Progenitor cell of endocrine pancreas (in vitro differentiated cells): Measurements from ENCODE around the gene MYO19. TPM values are rescaled to one million over a fixed set of nuclear protein-coding genes. Genes with fewer than 3 reads are reported as not detected.
"Not testable (repeated sequence)": the region's sequence is repeated elsewhere in the genome, so short reads cannot be mapped to it uniquely, and the experiment has no call there.

Experiments used
- DNase-seq: peaks from one replicate; pipeline ENCODE4 v3.0.0; 2021; ENCODE audit warnings: low spot score; ENCODE audit not compliant: unreplicated experiment
- H3K27ac Mint-ChIP-seq: 2 replicates; pipeline ENCODE4 v1.8.0; 2021; ENCODE audit warnings: mild to moderate bottlenecking, moderate library complexity, mixed read lengths
- H3K27me3 Mint-ChIP-seq: 2 replicates; pipeline ENCODE4 v1.8.0; 2021; ENCODE audit warnings: mixed read lengths
- H3K36me3 Mint-ChIP-seq: 2 replicates; pipeline ENCODE4 v1.8.0; 2022; ENCODE audit warnings: mixed read lengths; ENCODE audit not compliant: insufficient read depth
- H3K4me1 Mint-ChIP-seq: 2 replicates; pipeline ENCODE4 v1.8.0; 2021; ENCODE audit warnings: low read depth, mixed read lengths
- H3K4me3 Mint-ChIP-seq: 2 replicates; pipeline ENCODE4 v1.8.0; 2021; ENCODE audit warnings: low read depth, mild to moderate bottlenecking, moderate library complexity, mixed read lengths
- H3K9me3 Mint-ChIP-seq: 2 replicates; pipeline ENCODE4 v1.8.0; 2021; ENCODE audit warnings: low read depth, mixed read lengths
- total RNA-seq: library from RNA; stranded (reverse); gene quantifications from 2 replicates; pipeline ENCODE4 v1.2.1, GENCODE V29; 2021
- TF ChIP-seq, protein P1 (sequence below): fragments of 200-600 bp; sonication (generic); IDR thresholded peaks from one replicate; pipeline ENCODE4 v1.5.0; 2021; ENCODE audit warnings: antibody characterized with exemption, mild to moderate bottlenecking; ENCODE audit not compliant: unreplicated experiment

The MYO19 gene
- total RNA-seq, 1 donor from 2014 or later: 82.2 TPM

DNA sequence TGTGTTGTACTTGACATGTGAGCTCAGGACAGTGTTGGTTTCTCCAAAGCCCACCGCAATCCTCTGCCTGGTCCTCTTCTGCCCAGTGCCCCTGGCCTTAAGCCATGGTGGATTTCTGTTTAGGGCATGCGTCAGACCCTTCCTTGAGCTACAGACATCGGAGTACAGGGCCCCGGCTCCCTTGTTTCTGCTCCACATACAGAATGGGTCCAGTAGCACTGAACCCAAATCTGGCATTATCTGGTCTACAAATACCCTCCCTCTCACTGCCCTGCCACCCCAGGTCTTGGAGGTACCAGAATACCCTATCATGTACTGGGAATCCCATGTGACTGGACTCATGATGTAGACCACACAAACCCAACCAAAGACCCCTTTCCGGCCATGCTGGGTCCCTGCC lies 75.6 kb downstream of the MYO19 start:
- Mint-ChIP-seq H3K4me3 (no peak overlapping the region), H3K27me3 (peaks cover 41% of the 10 kb centered on the region), H3K4me1 (no peaks in the 10 kb centered on the region), H3K9me3 (no peaks in the 10 kb centered on the region), H3K27ac (no peak overlapping the region), H3K36me3 (no peaks in the 10 kb centered on the region)
- no peak for DNase-seq
- TF ChIP-seq, protein P1, sequence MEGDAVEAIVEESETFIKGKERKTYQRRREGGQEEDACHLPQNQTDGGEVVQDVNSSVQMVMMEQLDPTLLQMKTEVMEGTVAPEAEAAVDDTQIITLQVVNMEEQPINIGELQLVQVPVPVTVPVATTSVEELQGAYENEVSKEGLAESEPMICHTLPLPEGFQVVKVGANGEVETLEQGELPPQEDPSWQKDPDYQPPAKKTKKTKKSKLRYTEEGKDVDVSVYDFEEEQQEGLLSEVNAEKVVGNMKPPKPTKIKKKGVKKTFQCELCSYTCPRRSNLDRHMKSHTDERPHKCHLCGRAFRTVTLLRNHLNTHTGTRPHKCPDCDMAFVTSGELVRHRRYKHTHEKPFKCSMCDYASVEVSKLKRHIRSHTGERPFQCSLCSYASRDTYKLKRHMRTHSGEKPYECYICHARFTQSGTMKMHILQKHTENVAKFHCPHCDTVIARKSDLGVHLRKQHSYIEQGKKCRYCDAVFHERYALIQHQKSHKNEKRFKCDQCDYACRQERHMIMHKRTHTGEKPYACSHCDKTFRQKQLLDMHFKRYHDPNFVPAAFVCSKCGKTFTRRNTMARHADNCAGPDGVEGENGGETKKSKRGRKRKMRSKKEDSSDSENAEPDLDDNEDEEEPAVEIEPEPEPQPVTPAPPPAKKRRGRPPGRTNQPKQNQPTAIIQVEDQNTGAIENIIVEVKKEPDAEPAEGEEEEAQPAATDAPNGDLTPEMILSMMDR: no peak

DNA sequence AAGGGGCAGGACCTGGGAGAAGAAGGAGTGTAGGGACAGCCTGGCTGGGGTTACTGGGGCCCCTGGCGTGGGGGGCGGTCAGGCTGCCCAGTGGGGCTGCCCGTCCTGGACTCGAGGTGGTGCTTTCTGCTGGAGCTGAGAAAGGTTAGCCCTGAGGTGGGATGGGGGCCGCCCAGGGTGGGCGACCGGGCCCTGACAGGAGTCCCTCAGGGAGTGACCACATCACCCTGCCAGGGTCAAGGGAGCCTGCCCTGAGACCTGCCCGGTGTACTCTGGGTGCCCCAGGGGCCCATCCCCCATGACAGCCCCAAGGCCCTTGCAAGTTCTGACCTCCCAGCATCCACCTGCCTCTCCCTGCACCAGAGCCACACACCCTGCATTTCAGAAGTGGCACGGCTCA lies 77.0 kb downstream of the MYO19 start:
- H3K9me3 Mint-ChIP-seq, H3K27ac Mint-ChIP-seq, H3K4me3 Mint-ChIP-seq, DNase-seq, H3K4me1 Mint-ChIP-seq, H3K36me3 Mint-ChIP-seq: not testable (repeated sequence)
- peaks cover 29% of the 10 kb centered on the region for H3K27me3 Mint-ChIP-seq

DNA sequence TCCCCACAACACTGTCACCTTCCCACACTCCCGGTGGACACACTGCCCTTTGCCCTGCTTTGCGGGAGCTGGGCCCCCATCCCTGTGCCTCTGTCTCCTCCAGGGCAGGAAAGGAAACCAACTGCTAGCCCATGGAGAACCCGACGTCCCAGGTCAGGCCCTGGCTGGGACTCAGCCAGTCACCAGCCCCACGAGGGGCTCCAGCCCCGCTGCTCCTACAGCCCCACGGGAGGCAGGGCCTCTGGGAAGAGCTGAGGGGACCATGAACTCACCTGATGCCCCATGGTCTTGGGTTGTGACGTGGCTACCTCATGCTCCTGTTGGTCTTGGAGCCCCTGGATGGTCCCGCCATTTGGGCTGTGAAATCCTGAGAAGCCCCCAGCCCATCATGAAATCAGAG lies 81.8 kb downstream of the MYO19 start:
- not testable (repeated sequence) for H3K36me3 Mint-ChIP-seq, H3K27ac Mint-ChIP-seq, DNase-seq, H3K9me3 Mint-ChIP-seq, H3K4me3 Mint-ChIP-seq, H3K4me1 Mint-ChIP-seq, H3K27me3 Mint-ChIP-seq

DNA sequence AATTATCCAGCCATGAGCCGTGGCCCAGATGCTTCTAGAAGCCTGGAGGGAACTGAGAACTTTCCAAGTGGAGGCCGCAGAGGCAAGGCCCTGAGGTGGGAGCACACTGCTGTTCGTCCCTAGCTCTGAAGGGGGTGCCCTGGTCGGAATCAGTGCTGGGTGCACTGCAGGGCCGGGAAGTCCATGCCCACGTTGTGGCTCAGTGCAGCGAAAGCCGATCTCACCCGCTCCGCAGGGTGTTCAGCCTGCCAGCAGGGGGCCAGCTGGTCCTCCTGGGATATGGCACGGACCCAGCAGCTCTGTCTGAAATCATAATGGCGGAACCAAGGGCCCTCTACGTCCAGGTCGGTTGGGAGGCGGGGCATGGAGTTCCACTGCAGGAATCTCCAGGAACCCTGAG lies 84.7 kb downstream of the MYO19 start:
- not testable (repeated sequence) for H3K4me1 Mint-ChIP-seq, H3K36me3 Mint-ChIP-seq, H3K27me3 Mint-ChIP-seq, DNase-seq, H3K4me3 Mint-ChIP-seq, H3K27ac Mint-ChIP-seq, H3K9me3 Mint-ChIP-seq

Other genes starting within 250 kb of the MYO19 start
- not detected in 2 replicates for gene TBC1D3G, start 211.0 kb downstream of the MYO19 start, total RNA-seq
- not detected in 2 replicates for gene TBC1D3H, start 146.4 kb downstream of the MYO19 start, total RNA-seq
- gene ZNHIT3, start 48.2 kb downstream of the MYO19 start, total RNA-seq: 43.9 and 49.1 TPM in 2 replicates
- gene PIGW, start 119 bp upstream of the MYO19 start, total RNA-seq: 7.3 and 8.7 TPM in 2 replicates
- gene GGNBP2, start 10.1 kb upstream of the MYO19 start, total RNA-seq: 74.2 and 75.3 TPM in 2 replicates
- 12.0 and 15.7 TPM in 2 replicates for gene DHRS11, start 57.0 kb upstream of the MYO19 start, total RNA-seq
- gene MRM1, start 66.7 kb upstream of the MYO19 start, total RNA-seq: 6.6 and 7.1 TPM in 2 replicates